ENCODE results near the gene TOR1B. TPM values are rescaled to one million over a fixed set of nuclear protein-coding genes. Genes with fewer than 3 reads are reported as not detected.

The TOR1B gene
- total RNA-seq, 1 donor from 2014 or later, result 32.1 TPM

DNA sequence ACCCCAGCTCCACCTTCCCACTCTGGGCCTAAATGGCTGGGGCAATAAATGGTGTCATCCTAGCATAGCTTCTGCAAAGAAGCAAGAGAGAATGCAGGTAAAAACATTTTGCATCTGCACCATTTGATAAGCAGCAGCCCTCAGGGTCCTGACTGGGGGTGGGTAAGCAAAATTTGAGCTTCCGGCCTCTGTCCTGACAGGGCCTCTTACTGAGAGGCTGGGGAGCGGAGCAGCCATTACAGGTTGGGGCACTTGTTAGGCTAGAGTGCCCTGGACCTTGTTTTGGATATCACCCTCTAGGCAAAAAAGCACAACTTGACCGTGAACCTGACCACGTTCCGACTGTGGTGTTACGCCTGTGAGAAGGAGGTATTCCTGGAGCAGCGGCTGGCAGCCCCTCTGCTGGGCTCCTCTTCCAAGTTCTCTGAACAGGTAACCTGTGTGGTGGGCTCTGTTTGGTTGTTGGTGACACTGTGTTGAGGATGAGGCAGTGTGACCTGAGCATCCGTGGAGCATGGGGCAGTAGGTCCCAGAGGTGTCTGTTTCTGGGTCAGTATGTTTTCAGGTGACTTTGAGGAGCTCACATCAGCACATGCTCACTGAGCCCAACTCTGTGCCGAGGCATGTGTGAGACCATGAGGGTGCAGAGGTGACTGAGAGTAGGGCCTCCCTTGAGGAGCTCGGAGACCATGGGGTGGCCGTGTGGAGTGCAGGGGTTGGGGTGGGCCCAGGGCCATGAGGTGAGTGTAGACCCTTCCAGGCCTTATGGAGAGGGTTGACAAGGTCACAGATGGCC is 55.4 kb downstream of the TOR1B start:
- Mint-ChIP-seq H3K27ac (ENCODE audit: unreplicated experiment) (no peak overlapping the region), H3K4me1 (ENCODE audit: unreplicated experiment) (peaks cover 10% of the 10 kb centered on the region), H3K4me3 (ENCODE audit: unreplicated experiment) (no peak overlapping the region), H3K36me3 (ENCODE audit: unreplicated experiment) (peaks cover 47% of the 10 kb centered on the region), H3K27me3 (ENCODE audit: unreplicated experiment) (no peaks in the 10 kb centered on the region), H3K9me3 (ENCODE audit: unreplicated experiment) (no peaks in the 10 kb centered on the region)
- TF ChIP-seq, protein P1, sequence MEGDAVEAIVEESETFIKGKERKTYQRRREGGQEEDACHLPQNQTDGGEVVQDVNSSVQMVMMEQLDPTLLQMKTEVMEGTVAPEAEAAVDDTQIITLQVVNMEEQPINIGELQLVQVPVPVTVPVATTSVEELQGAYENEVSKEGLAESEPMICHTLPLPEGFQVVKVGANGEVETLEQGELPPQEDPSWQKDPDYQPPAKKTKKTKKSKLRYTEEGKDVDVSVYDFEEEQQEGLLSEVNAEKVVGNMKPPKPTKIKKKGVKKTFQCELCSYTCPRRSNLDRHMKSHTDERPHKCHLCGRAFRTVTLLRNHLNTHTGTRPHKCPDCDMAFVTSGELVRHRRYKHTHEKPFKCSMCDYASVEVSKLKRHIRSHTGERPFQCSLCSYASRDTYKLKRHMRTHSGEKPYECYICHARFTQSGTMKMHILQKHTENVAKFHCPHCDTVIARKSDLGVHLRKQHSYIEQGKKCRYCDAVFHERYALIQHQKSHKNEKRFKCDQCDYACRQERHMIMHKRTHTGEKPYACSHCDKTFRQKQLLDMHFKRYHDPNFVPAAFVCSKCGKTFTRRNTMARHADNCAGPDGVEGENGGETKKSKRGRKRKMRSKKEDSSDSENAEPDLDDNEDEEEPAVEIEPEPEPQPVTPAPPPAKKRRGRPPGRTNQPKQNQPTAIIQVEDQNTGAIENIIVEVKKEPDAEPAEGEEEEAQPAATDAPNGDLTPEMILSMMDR (IDR thresholded peaks at IDR 0.05), result no peak
- no peak for DNase-seq (ENCODE audit: extremely low spot score, unreplicated experiment)

Other genes with a start within 250 kb of the TOR1B start
- gene C9orf50, start 182.1 kb upstream of the TOR1B start, total RNA-seq, result not detected in 2 replicates
- 41.1 and 45.7 TPM in 2 replicates for gene NTMT1, start 177.0 kb upstream of the TOR1B start, total RNA-seq
- 18.1 and 19.1 TPM in 2 replicates for gene ASB6, start 161.0 kb upstream of the TOR1B start, total RNA-seq
- gene PRRX2, start 137.5 kb upstream of the TOR1B start, total RNA-seq, result 5.6 and 6.4 TPM in 2 replicates
- gene PTGES, start 50.1 kb upstream of the TOR1B start, total RNA-seq, result 0.83 and 0.94 TPM in 2 replicates
- gene TOR1A, start 21.0 kb downstream of the TOR1B start, total RNA-seq, result 46.1 and 51.3 TPM in 2 replicates
- gene C9orf78, start 32.1 kb downstream of the TOR1B start, total RNA-seq, result 38.9 and 45.9 TPM in 2 replicates
- gene USP20, start 32.3 kb downstream of the TOR1B start, total RNA-seq, result 31.2 and 32.6 TPM in 2 replicates
- gene FNBP1, start 240.0 kb downstream of the TOR1B start, total RNA-seq, result 62.2 and 63.0 TPM in 2 replicates